ENCODE measurements around the gene ACRBP. TPM values are rescaled to one million over a fixed set of nuclear protein-coding genes. Genes with fewer than 3 reads are reported as not detected.

ACRBP gene
- total and polyA plus RNA-seq, 2 donors (not counting 3 experiments of a cell fraction or from before 2014, with no cell fraction given) = 1.3 to 5.7 TPM

DNA sequence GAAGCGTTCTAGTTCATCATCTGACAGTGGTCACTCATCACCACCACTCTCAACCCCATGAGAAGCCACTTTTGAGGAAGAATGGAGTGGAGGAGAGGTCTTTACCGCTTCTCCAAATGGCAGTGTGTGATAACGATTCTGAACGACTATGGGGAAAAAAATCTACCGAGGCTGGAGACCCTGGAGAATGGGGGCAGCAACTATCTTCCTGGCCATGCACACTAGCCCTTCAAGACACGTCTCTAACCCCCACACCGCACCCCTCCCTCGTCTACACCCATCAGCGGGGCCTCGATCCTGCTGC is 15.3 kb upstream of the ACRBP start:
- Histone ChIP-seq H3K4me1 (ENCODE audit: control insufficient read depth, extremely low read depth, insufficient read depth, low read length) (peaks cover 10% of the 10 kb centered on the region), H4K20me1 (replicated peaks; ENCODE audit: control insufficient read depth, extremely low read depth, insufficient read depth, low read length) (no peaks in the 10 kb centered on the region), H3K4me2 (ENCODE audit: insufficient read depth, low read length) (peak overlapping the region; percentile 91), H3K9ac (replicated peaks; ENCODE audit: extremely low read depth, insufficient read depth, low read length) (peak overlapping the region; percentile 92), H2AFZ (ENCODE audit: low read depth, low read length) (peak overlapping the region; percentile 22), H3K4me3 (replicated peaks in 1 of 3; ENCODE audit: insufficient read depth in 1 of 3, low read depth in 1 of 3, low read length in 3 of 3) (peak overlapping the region; percentile 23 to 95 (median 82)), H3K36me3 (ENCODE audit: control insufficient read depth in 2 of 2, extremely low read depth in 1 of 2, insufficient read depth in 2 of 2, low read length in 2 of 2) (peaks cover 0 to 14% of the 10 kb centered on the region in 2 experiments), H3K27ac (ENCODE audit: insufficient read depth, low read depth, low read length) (peak overlapping the region; percentile 61), H3K27me3 (ENCODE audit: control insufficient read depth in 2 of 2, insufficient read depth in 2 of 2, low read length in 2 of 2) (no peaks in the 10 kb centered on the region), H3K9me1 (replicated peaks; ENCODE audit: control insufficient read depth, extremely low read depth, insufficient read depth, low read length) (no peaks in the 10 kb centered on the region), H3K9me3 (replicated peaks; ENCODE audit: control insufficient read depth, insufficient read depth, low read length) (no peaks in the 10 kb centered on the region), H3K79me2 (ENCODE audit: control insufficient read depth, insufficient read depth, low read length) (peaks cover 7% of the 10 kb centered on the region)
- intact Hi-C loops (cut with micrococcal nuclease) (loop anchor here (2.0 kb wide), 1 partner anchor 16 kb away; the partner anchor contains the start of gene ACRBP), dilution Hi-C loops (cut with MboI; ENCODE audit: extremely low pct_ligation_motif_present, low sequenced_read_pairs) (no loop called here)
- DNase-seq (ENCODE audit: low read depth, low spot score) (no peak), FAIRE-seq (no peak)
- ChIA-PET CTCF (no interaction called here), POLR2A (no interaction called here)
- BruUV-seq (replicated peaks) = no TSS peak
- TF ChIP-seq EZH2 (IDR thresholded peaks at IDR 0.05; ENCODE audit: borderline replicate concordance, low read depth, low read length, severe bottlenecking) (no peak), GATA2 (IDR thresholded peaks at IDR 0.05; ENCODE audit: insufficient read depth, insufficient read length, low read depth, low read length) (no peak), POLR2A (IDR thresholded peaks at IDR 0.05; ENCODE audit: low read depth, low read length) (no peak), MYC (IDR thresholded peaks at IDR 0.05; ENCODE audit: low read depth, low read length) (no peak), FOS (IDR thresholded peaks at IDR 0.05; ENCODE audit: borderline replicate concordance, insufficient read depth, low read length) (no peak), JUN (IDR thresholded peaks at IDR 0.05; ENCODE audit: borderline replicate concordance, insufficient read depth, insufficient read length, low read depth) (no peak), POLR2AphosphoS5 (IDR thresholded peaks at IDR 0.05; ENCODE audit: insufficient read depth, low read depth, low read length) (no peak)
- TF ChIP-seq, protein P1, sequence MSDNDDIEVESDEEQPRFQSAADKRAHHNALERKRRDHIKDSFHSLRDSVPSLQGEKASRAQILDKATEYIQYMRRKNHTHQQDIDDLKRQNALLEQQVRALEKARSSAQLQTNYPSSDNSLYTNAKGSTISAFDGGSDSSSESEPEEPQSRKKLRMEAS (IDR thresholded peaks at IDR 0.05; ENCODE audit: insufficient read depth, insufficient read length) = no peak

DNA sequence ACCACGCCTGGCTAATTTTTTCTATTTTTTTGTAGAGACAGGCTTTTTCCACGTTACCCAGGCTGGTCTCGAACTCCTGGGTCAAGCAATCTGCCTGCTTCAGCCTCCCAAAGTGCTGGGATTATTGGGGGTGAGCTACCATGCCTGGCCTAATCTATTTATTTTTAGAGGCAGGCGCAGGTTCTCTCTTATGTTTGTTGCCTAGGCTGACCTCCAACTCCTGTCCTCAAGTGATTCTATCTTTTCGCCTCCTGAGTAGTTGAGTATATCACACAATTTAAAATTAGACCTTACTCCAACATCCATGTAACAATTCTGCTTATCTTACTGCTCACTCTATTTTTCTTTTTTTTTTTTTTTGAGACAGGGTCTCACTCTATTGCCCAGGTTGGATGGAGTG is 6.8 kb upstream of the ACRBP start:
- DNase-seq (ENCODE audit: low read depth, low spot score) (no peak), FAIRE-seq (no peak)
- ChIA-PET CTCF (interaction anchor here (0.8 kb wide), 1 partner anchor 34 kb away, joined by 5 read pairs; no protein-coding TSS in a partner anchor), POLR2A (no interaction called here)
- Histone ChIP-seq H3K9me3 (replicated peaks; ENCODE audit: control insufficient read depth, insufficient read depth, low read length) (no peaks in the 10 kb centered on the region), H2AFZ (ENCODE audit: low read depth, low read length) (no peak overlapping the region), H3K4me1 (ENCODE audit: control insufficient read depth, extremely low read depth, insufficient read depth, low read length) (no peaks in the 10 kb centered on the region), H3K4me2 (ENCODE audit: insufficient read depth, low read length) (no peak overlapping the region), H3K36me3 (ENCODE audit: control insufficient read depth in 2 of 2, extremely low read depth in 1 of 2, insufficient read depth in 2 of 2, low read length in 2 of 2) (peaks cover 10 to 21% of the 10 kb centered on the region in 2 experiments), H3K4me3 (replicated peaks in 1 of 3; ENCODE audit: insufficient read depth in 1 of 3, low read depth in 1 of 3, low read length in 3 of 3) (no peak overlapping the region), H3K27ac (ENCODE audit: insufficient read depth, low read depth, low read length) (no peak overlapping the region), H3K79me2 (ENCODE audit: control insufficient read depth, insufficient read depth, low read length) (no peaks in the 10 kb centered on the region), H3K9me1 (replicated peaks; ENCODE audit: control insufficient read depth, extremely low read depth, insufficient read depth, low read length) (no peaks in the 10 kb centered on the region), H4K20me1 (replicated peaks; ENCODE audit: control insufficient read depth, extremely low read depth, insufficient read depth, low read length) (peaks cover 3% of the 10 kb centered on the region), H3K9ac (replicated peaks; ENCODE audit: extremely low read depth, insufficient read depth, low read length) (no peak overlapping the region), H3K27me3 (ENCODE audit: control insufficient read depth in 2 of 2, insufficient read depth in 2 of 2, low read length in 2 of 2) (no peaks in the 10 kb centered on the region)
- TF ChIP-seq MYC (IDR thresholded peaks at IDR 0.05; ENCODE audit: low read depth, low read length) = no peak
- TF ChIP-seq, protein P1 (IDR thresholded peaks at IDR 0.05; ENCODE audit: insufficient read depth, insufficient read length) = no peak
- no peak for TF ChIP-seq EZH2 (IDR thresholded peaks at IDR 0.05; ENCODE audit: borderline replicate concordance, low read depth, low read length, severe bottlenecking)
- TF ChIP-seq JUN (IDR thresholded peaks at IDR 0.05; ENCODE audit: borderline replicate concordance, insufficient read depth, insufficient read length, low read depth) = no peak
- TF ChIP-seq POLR2A (IDR thresholded peaks at IDR 0.05; ENCODE audit: low read depth, low read length) = no peak
- no peak for TF ChIP-seq POLR2AphosphoS5 (IDR thresholded peaks at IDR 0.05; ENCODE audit: insufficient read depth, low read depth, low read length)
- TF ChIP-seq FOS (IDR thresholded peaks at IDR 0.05; ENCODE audit: borderline replicate concordance, insufficient read depth, low read length) = no peak
- TF ChIP-seq GATA2 (IDR thresholded peaks at IDR 0.05; ENCODE audit: insufficient read depth, insufficient read length, low read depth, low read length) = no peak
- TF ChIP-seq, protein P2, sequence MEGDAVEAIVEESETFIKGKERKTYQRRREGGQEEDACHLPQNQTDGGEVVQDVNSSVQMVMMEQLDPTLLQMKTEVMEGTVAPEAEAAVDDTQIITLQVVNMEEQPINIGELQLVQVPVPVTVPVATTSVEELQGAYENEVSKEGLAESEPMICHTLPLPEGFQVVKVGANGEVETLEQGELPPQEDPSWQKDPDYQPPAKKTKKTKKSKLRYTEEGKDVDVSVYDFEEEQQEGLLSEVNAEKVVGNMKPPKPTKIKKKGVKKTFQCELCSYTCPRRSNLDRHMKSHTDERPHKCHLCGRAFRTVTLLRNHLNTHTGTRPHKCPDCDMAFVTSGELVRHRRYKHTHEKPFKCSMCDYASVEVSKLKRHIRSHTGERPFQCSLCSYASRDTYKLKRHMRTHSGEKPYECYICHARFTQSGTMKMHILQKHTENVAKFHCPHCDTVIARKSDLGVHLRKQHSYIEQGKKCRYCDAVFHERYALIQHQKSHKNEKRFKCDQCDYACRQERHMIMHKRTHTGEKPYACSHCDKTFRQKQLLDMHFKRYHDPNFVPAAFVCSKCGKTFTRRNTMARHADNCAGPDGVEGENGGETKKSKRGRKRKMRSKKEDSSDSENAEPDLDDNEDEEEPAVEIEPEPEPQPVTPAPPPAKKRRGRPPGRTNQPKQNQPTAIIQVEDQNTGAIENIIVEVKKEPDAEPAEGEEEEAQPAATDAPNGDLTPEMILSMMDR (IDR thresholded peaks at IDR 0.05; ENCODE audit: extremely low read depth in 1 of 2, insufficient read depth in 1 of 2, low read depth in 1 of 2, low read length in 2 of 2) = no peak
- intact Hi-C loops (cut with micrococcal nuclease) (no loop called here), dilution Hi-C loops (cut with MboI; ENCODE audit: extremely low pct_ligation_motif_present, low sequenced_read_pairs) (no loop called here)
- no TSS peak for BruUV-seq (replicated peaks)
